SK-N-SH (cell line): ENCODE results near the gene SLC6A9. TPM values are rescaled to one million over a fixed set of nuclear protein-coding genes. Genes with fewer than 3 reads are reported as not detected.

Experiments used
- CTCF ChIA-PET: fragments of 300-600, 350-600 bp; formaldehyde crosslinking; extraction: SDS; loops from one replicate; lab custom pipeline; 2021; lab: Yijun Ruan, JAX
- POLR2A ChIA-PET: fragments of 350-600 bp; sonication (Branson Sonifier 250); formaldehyde crosslinking; extraction: SDS; loops from one replicate; lab custom pipeline; 2020; ENCODE audit warnings: antibody characterized with exemption, inconsistent platforms; lab: Yijun Ruan, JAX
- DNase-seq: peaks from one replicate; pipeline ENCODE4 v3.0.0; 2012
- H2AFZ ChIP-seq: fragments of 200-600 bp; sonication (generic); 2 replicates; pipeline ENCODE4 v1.8.1; 2016; ENCODE audit warnings: antibody characterized with exemption, mild to moderate bottlenecking, low read depth
- H3F3A ChIP-seq: fragments of 200-600 bp; sonication (generic); replicated peaks from 2 replicates; pipeline ENCODE3; 2016; ENCODE audit warnings: antibody characterized with exemption, mild to moderate bottlenecking; ENCODE audit not compliant: insufficient read depth
- H3K27ac ChIP-seq, 2 experiments: fragments of 200-500 bp in 1 of 2; fragments of 200-600 bp in 1 of 2; sonication (Bioruptor generic) in 1 of 2; sonication (generic), shearing (Covaris generic) in 1 of 2; 2 replicates each; pipeline versions ENCODE4 v1.5.1 to v1.6.1; 2014 to 2016; ENCODE audit warnings: low read depth in 2 of 2, inconsistent platforms in 1 of 2, low read length in 1 of 2, mild to moderate bottlenecking in 1 of 2, mixed read lengths in 1 of 2
- H3K27me3 ChIP-seq: fragments of 200-600 bp; sonication (generic), shearing (Covaris generic); 2 replicates; pipeline ENCODE4 v1.6.1; 2016; ENCODE audit warnings: mixed run types; ENCODE audit not compliant: insufficient read depth
- H3K36me3 ChIP-seq, 2 experiments: fragments of 200-500 bp in 1 of 2; fragments of 200-600 bp in 1 of 2; sonication (Bioruptor generic) in 1 of 2; sonication (generic) in 1 of 2; replicated peaks in 1 of 2; 2 replicates each; pipeline versions ENCODE3 to v1.5.1; 2014 to 2016; ENCODE audit warnings: low read length in 1 of 2, mild to moderate bottlenecking in 1 of 2; ENCODE audit not compliant: insufficient read depth in 2 of 2, control insufficient read depth in 1 of 2
- H3K4me1 ChIP-seq, 2 experiments: fragments of 200-500 bp in 1 of 2; fragments of 200-600 bp in 1 of 2; sonication (Bioruptor generic) in 1 of 2; sonication (generic), shearing (Covaris generic) in 1 of 2; 2 replicates each; pipeline versions ENCODE4 v1.5.1 to v1.6.1; 2014 to 2016; ENCODE audit warnings: low read depth in 1 of 2, low read length in 1 of 2, mixed run types in 1 of 2; ENCODE audit not compliant: insufficient read depth in 2 of 2, control insufficient read depth in 1 of 2
- H3K4me2 ChIP-seq: fragments of 200-600 bp; sonication (generic), shearing (Covaris generic); 2 replicates; pipeline ENCODE4 v1.6.1; 2017; ENCODE audit warnings: mixed run types
- H3K4me3 ChIP-seq, 2 experiments: fragments of 200-500 bp in 1 of 2; fragments of 200-600 bp in 1 of 2; sonication (Bioruptor generic) in 1 of 2; sonication (generic), shearing (Covaris generic) in 1 of 2; 2 replicates each; pipeline versions ENCODE4 v1.5.1 to v1.8.1; 2014 to 2016; ENCODE audit warnings: low read depth in 2 of 2, inconsistent platforms in 1 of 2, low read length in 1 of 2, mild to moderate bottlenecking in 1 of 2, mixed read lengths in 1 of 2, moderate library complexity in 1 of 2
- H3K79me2 ChIP-seq: fragments of 200-600 bp; sonication (generic); 2 replicates; pipeline ENCODE4 v1.8.1; 2017; ENCODE audit warnings: mild to moderate bottlenecking; ENCODE audit not compliant: insufficient read depth
- H3K9ac ChIP-seq: fragments of 200-600 bp; sonication (generic); 2 replicates; pipeline ENCODE4 v1.6.1; 2017; ENCODE audit warnings: mixed run types
- H3K9me2 ChIP-seq: fragments of 200-600 bp; sonication (generic); 2 replicates; pipeline ENCODE4 v1.6.1; 2017; ENCODE audit warnings: mixed run types
- H3K9me3 ChIP-seq: fragments of 200-600 bp; sonication (generic); 2 replicates; pipeline ENCODE4 v1.6.1; 2017; ENCODE audit warnings: mixed run types, mild to moderate bottlenecking, moderate library complexity
- H4K20me1 ChIP-seq: fragments of 200-600 bp; sonication (generic); 2 replicates; pipeline ENCODE4 v1.6.1; 2017; ENCODE audit warnings: mild to moderate bottlenecking, mixed run types; ENCODE audit not compliant: insufficient read depth
- EP300 ChIP-seq, 2 experiments: IDR thresholded peaks; 2 replicates each; pipeline versions ENCODE4 v1.4.0 to v1.6.1; 2012; ENCODE audit warnings: borderline replicate concordance in 1 of 2, low read depth in 1 of 2, low read length in 1 of 2
- FOSL2 ChIP-seq: IDR thresholded peaks from 2 replicates; pipeline ENCODE4 v1.4.0; 2012; ENCODE audit warnings: low read depth, mild to moderate bottlenecking, moderate library complexity, borderline replicate concordance
- FOXJ3 ChIP-seq: sonication (generic); formaldehyde crosslinking; IDR thresholded peaks from 2 replicates; pipeline ENCODE4 v1.5.1; 2020; ENCODE audit warnings: mild to moderate bottlenecking, missing genetic modification reagents
- FOXM1 ChIP-seq: IDR thresholded peaks from 2 replicates; pipeline ENCODE4 v1.4.0; 2012; ENCODE audit warnings: low read depth, mild to moderate bottlenecking
- IRF3 ChIP-seq: fragments of 150-350 bp; IDR thresholded peaks from 2 replicates; pipeline ENCODE4 v1.6.1; 2016; ENCODE audit warnings: mild to moderate bottlenecking, low read depth, low read length
- JUND ChIP-seq: IDR thresholded peaks from 2 replicates; pipeline ENCODE4 v1.4.0; 2012
- MEF2A ChIP-seq: IDR thresholded peaks from 2 replicates; pipeline ENCODE4 v1.4.0; 2012; ENCODE audit warnings: low read depth, borderline replicate concordance
- MXI1 ChIP-seq: IDR thresholded peaks from 2 replicates; pipeline ENCODE4 v1.6.1; 2012; ENCODE audit warnings: mild to moderate bottlenecking, low read depth, low read length, improper control_type of control experiment
- PBX3 ChIP-seq: IDR thresholded peaks from 2 replicates; pipeline ENCODE4; 2012
- RFX5 ChIP-seq: IDR thresholded peaks from 2 replicates; pipeline ENCODE4 v1.6.1; 2012; ENCODE audit warnings: mild to moderate bottlenecking, improper control_type of control experiment, low read length
- SMC3 ChIP-seq: IDR thresholded peaks from 2 replicates; pipeline ENCODE4 v1.6.1; 2012; ENCODE audit warnings: low read depth, low read length, improper control_type of control experiment
- TAF1 ChIP-seq: IDR thresholded peaks from 2 replicates; pipeline ENCODE4 v1.6.1; 2012; ENCODE audit warnings: low read depth, mild to moderate bottlenecking, low read length, moderate library complexity, borderline replicate concordance
- TCF12 ChIP-seq: IDR thresholded peaks from 2 replicates; pipeline ENCODE4 v1.4.0; 2012
- TEAD4 ChIP-seq: IDR thresholded peaks from 2 replicates; pipeline ENCODE4 v1.4.0; 2012; ENCODE audit warnings: mild to moderate bottlenecking, borderline replicate concordance; ENCODE audit not compliant: insufficient read depth
- WGBS: methylation state at CpG from one replicate; pipeline ENCODE4 v1.1.6; 2017; ENCODE audit warnings: low lambda C conversion rate; 5-methylcytosine and 5-hydroxymethylcytosine counted together
- polyA plus RNA-seq, 3 experiments: library from polyadenylated mRNA; depleted of rRNA; stranded (reverse); fragments of >200 nt; gene quantifications; 2 replicates each; pipeline ENCODE4 v1.2.3, GENCODE V29; 2012
- TF ChIP-seq, protein P1 (sequence below): IDR thresholded peaks from 2 replicates; pipeline ENCODE4 v1.6.1; 2012; ENCODE audit warnings: mild to moderate bottlenecking, low read depth, low read length, moderate library complexity
- TF ChIP-seq, protein P2 (sequence below): IDR thresholded peaks from 2 replicates; pipeline ENCODE4 v1.4.0; 2012; ENCODE audit warnings: low read depth, borderline replicate concordance
- TF ChIP-seq, protein P3 (sequence below): fragments of 200-600 bp; sonication (generic); IDR thresholded peaks from 2 replicates; pipeline ENCODE4 v1.6.1; 2017; ENCODE audit warnings: antibody characterized with exemption, mild to moderate bottlenecking, moderate library complexity

SLC6A9 gene
- polyA plus RNA-seq, 1 of the 3 experiments (the other 2 are of a cell fraction), result 3.9 TPM

GRCh38 chr1:43968348-43968948, 62.8 kb downstream of the SLC6A9 start:
- Histone ChIP-seq H3K79me2 (peaks cover 17% of the 10 kb centered on the region), H3K4me3 (no peak overlapping the region), H3K4me2 (no peak overlapping the region), H3K36me3 (peaks cover 0 to 38% of the 10 kb centered on the region in 2 experiments), H3F3A (peaks cover 9% of the 10 kb centered on the region), H3K4me1 (peaks cover 0 to 14% of the 10 kb centered on the region in 2 experiments; a peak in 1 of 4 replicates), H3K9me2 (no peaks in the 10 kb centered on the region), H3K27ac (no peak overlapping the region), H4K20me1 (no peaks in the 10 kb centered on the region), H3K27me3 (no peaks in the 10 kb centered on the region), H3K9me3 (no peaks in the 10 kb centered on the region), H2AFZ (no peak overlapping the region), H3K9ac (no peak overlapping the region)
- no peak for DNase-seq
- POLR2A ChIA-PET, result no interaction called here
- CTCF ChIA-PET, result interaction anchor here (1.3 to 1.4 kb wide), 2 partner anchors 20 to 23 kb away, joined by 3 read pairs; no protein-coding TSS in a partner anchor
- no peak for TF ChIP-seq FOSL2
- TF ChIP-seq, protein P1, sequence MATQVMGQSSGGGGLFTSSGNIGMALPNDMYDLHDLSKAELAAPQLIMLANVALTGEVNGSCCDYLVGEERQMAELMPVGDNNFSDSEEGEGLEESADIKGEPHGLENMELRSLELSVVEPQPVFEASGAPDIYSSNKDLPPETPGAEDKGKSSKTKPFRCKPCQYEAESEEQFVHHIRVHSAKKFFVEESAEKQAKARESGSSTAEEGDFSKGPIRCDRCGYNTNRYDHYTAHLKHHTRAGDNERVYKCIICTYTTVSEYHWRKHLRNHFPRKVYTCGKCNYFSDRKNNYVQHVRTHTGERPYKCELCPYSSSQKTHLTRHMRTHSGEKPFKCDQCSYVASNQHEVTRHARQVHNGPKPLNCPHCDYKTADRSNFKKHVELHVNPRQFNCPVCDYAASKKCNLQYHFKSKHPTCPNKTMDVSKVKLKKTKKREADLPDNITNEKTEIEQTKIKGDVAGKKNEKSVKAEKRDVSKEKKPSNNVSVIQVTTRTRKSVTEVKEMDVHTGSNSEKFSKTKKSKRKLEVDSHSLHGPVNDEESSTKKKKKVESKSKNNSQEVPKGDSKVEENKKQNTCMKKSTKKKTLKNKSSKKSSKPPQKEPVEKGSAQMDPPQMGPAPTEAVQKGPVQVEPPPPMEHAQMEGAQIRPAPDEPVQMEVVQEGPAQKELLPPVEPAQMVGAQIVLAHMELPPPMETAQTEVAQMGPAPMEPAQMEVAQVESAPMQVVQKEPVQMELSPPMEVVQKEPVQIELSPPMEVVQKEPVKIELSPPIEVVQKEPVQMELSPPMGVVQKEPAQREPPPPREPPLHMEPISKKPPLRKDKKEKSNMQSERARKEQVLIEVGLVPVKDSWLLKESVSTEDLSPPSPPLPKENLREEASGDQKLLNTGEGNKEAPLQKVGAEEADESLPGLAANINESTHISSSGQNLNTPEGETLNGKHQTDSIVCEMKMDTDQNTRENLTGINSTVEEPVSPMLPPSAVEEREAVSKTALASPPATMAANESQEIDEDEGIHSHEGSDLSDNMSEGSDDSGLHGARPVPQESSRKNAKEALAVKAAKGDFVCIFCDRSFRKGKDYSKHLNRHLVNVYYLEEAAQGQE, result peak; percentile 99
- 84% methylated on average over 6 of the region's 6 CpGs for WGBS

DNA sequence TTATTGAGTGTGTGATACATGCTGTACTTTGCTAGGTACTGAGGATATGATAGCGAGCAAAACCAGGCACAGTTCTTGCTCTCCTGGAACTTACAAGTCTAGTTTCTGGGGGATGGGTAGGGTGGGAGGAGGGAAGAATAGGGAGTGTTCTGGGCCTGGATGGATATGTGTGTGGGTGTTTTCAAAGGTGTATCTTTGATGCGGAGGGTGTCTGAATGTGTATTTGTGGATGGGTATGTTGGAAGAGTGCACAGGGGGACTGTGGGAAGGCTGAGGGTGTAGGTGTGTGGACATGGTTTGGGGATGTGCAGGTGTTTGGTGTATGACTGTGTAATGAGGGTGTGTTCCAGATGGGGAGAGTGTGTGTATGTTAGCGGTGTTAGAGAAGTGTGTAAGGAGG, 65.9 kb downstream of the SLC6A9 start:
- POLR2A ChIA-PET, result no interaction called here
- 92% methylated on average over 2 of the region's 3 CpGs for WGBS
- H3K36me3 ChIP-seq, result peaks cover 0 to 39% of the 10 kb centered on the region in 2 experiments
- H4K20me1 ChIP-seq, result no peaks in the 10 kb centered on the region
- no peaks in the 10 kb centered on the region for H3K27me3 ChIP-seq
- DNase-seq, result no peak
- peaks cover 4% of the 10 kb centered on the region for H3K79me2 ChIP-seq
- no peak overlapping the region for H3K4me2 ChIP-seq
- H3K9ac ChIP-seq, result no peak overlapping the region
- H3F3A ChIP-seq, result peaks cover 9% of the 10 kb centered on the region
- H3K4me1 ChIP-seq, result peaks cover 0 to 2% of the 10 kb centered on the region in 2 experiments; a peak in 1 of 4 replicates
- H3K27ac ChIP-seq, result no peak overlapping the region
- CTCF ChIA-PET, result no interaction called here
- no peak overlapping the region for H3K4me3 ChIP-seq
- no peaks in the 10 kb centered on the region for H3K9me3 ChIP-seq
- H2AFZ ChIP-seq, result no peak overlapping the region
- no peaks in the 10 kb centered on the region for H3K9me2 ChIP-seq
- TF ChIP-seq IRF3 (no peak), FOXJ3 (CRISPR knock-in tag) (no peak), TAF1 (no peak), EP300 (IDR thresholded peaks at IDR 0.05; ENCODE audit: borderline replicate concordance in 1 of 2, low read depth in 1 of 2, low read length in 1 of 2) (no peak), SMC3 (no peak), RFX5 (no peak), JUND (no peak), FOSL2 (no peak), MXI1 (no peak), MEF2A (no peak), TEAD4 (no peak), TCF12 (no peak), FOXM1 (no peak), PBX3 (no peak)
- TF ChIP-seq, protein P2, sequence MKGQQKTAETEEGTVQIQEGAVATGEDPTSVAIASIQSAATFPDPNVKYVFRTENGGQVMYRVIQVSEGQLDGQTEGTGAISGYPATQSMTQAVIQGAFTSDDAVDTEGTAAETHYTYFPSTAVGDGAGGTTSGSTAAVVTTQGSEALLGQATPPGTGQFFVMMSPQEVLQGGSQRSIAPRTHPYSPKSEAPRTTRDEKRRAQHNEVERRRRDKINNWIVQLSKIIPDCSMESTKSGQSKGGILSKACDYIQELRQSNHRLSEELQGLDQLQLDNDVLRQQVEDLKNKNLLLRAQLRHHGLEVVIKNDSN, result no peak
- TF ChIP-seq, protein P3, sequence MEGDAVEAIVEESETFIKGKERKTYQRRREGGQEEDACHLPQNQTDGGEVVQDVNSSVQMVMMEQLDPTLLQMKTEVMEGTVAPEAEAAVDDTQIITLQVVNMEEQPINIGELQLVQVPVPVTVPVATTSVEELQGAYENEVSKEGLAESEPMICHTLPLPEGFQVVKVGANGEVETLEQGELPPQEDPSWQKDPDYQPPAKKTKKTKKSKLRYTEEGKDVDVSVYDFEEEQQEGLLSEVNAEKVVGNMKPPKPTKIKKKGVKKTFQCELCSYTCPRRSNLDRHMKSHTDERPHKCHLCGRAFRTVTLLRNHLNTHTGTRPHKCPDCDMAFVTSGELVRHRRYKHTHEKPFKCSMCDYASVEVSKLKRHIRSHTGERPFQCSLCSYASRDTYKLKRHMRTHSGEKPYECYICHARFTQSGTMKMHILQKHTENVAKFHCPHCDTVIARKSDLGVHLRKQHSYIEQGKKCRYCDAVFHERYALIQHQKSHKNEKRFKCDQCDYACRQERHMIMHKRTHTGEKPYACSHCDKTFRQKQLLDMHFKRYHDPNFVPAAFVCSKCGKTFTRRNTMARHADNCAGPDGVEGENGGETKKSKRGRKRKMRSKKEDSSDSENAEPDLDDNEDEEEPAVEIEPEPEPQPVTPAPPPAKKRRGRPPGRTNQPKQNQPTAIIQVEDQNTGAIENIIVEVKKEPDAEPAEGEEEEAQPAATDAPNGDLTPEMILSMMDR, result no peak
- TF ChIP-seq, all 33 proteins: peak for 0
